LoVo (cell line): ENCODE measurements around the gene TRAPPC11.
A peak's percentile ranks its signal among the peaks of the same experiment; 100 is the strongest.
"Not testable (repeated sequence)": the region's sequence is repeated elsewhere in the genome, so short reads cannot be mapped to it uniquely, and the experiment has no call there.

Source experiments
- DNase-seq: peaks from one replicate; pipeline ENCODE4 v3.0.0-alpha.2; 2016; ENCODE audit warnings: low spot score

The TRAPPC11 gene

DNA sequence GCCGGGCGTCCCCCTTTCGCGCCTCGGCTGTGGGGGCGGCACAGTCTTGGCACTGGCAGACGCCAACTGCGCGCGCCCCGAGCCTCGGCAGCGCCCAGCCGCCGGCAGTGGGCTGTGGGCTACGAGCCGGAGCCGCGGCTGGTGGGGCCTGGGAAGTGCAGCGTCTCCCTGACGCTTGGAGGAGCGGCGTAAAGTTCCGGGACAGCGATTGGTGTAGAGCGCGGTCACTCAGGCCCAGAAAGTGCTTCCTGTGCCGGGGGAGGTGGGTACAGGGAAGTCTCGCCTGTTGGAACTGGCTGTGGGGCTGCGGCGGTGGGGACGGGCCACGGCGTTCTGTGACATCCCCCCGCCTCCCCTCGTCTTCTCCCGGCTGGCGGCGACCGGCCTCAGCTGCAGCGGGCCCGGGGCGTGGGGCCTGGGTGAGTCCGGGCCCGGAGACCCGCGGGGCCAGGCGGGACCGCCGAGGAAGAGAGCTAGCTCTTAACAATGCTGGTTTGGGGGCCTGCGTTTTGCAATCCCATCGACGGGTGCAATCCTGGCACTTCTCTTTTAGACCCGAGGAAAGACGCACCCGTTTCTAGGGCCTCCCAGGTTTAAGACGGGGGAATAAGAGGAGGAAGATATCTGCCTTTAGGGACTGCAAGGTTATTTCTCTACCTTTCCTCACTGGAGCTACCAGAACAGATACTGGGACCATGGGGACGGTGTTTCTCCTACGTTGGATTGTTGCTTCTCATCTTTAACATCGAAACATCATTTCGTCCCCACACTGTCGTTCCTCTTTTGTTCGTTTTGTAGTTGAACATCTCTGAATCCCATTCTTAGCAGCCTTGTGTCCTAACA is at the start of gene TRAPPC11, which contains the start of gene RWDD4:
TSS of gene TRAPPC11 (plus strand) at position 265 of the 843 bp plus-strand sequence. CDS start 4,575 bp downstream, outside the sequence.
TSS of gene RWDD4 (minus strand) at position 157 of the 843 bp plus-strand sequence. CDS start 233 bp downstream, outside the sequence.
- peak; percentile 97 for DNase-seq

DNA sequence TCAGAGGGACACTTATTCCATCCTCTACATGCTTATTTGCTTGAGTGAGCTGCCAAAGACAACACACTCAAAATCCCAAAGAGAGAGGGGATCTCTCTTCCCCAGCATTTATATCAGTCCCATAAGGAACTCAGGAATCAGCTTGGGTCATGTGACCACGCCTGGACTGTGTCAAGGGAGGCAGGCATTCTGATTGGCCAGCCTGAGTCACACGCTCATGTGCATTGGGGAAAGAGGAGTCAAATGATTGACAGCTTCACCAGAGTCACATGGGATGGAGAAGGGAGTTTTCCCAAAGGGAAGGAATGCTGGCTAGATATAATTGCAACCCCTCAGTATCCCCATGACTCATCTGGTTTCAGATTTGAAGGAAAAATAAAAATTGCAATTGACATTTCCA is 49.1 kb upstream of the TRAPPC11 start:
- no peak for DNase-seq

DNA sequence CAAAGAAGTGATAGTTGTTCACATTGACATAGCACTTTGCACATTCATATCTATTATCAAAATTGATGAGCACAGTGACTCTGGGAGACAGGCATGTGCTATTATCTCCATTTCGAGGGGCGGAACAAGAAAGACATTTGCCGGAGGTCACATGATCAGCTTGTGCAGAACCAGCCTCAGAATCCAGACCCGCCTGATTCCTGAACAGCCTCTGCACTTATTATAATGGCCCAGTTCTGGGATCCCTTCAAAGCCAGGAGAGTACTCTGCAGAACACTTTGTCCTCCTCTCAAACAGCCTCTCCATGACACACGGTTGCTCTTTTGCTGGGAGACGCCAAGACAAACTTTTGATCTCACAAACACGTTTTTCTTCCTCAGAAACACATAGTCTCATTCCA is 48.5 kb upstream of the TRAPPC11 start:
- no peak for DNase-seq

GRCh38 chr4:183611210-183611830 is 47.8 kb upstream of the TRAPPC11 start:
- no peak for DNase-seq

DNA sequence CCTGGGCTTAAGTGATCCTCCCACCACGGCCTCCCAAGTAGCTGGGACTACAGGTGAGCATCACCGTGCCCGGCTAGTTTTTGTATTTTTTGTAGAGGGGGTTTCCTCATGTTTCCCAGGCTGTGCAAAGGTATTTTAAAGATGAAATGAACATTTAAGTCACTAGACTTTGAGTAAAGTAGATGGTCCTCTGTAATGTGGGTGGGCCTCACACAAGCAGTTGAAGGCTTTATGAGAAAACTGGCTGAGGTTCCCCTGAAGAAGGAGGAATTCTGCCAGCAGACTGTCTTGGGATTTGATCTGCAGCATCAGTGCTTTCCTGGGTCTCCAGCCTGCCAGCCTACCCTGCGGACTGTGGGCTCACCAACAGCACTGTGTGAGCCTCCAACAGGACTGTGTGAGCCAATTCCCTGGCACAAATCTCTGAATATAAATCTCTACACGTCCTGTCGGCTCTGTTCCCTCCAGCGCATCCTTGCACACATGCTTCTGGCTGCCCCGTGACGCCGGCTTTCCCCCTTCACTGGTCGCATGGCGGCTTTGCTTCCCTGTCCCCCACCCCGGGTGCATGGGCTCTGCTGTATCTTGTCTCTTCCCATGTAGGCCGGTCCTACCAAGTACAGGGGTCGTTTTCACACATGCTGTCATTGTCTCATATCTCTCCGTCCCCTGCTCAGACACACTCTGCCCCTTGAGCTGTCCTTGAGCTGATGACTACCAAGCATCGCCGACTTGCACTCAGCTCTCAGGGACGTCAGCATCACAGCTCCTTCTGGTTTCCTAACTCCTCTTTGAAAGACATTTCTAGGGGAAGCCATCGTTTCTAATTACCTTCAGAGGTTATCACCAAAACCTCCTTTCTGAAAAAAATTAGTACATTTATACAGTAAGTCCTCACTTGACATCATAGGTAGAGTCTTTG is 46.5 kb upstream of the TRAPPC11 start:
- no peak for DNase-seq

DNA sequence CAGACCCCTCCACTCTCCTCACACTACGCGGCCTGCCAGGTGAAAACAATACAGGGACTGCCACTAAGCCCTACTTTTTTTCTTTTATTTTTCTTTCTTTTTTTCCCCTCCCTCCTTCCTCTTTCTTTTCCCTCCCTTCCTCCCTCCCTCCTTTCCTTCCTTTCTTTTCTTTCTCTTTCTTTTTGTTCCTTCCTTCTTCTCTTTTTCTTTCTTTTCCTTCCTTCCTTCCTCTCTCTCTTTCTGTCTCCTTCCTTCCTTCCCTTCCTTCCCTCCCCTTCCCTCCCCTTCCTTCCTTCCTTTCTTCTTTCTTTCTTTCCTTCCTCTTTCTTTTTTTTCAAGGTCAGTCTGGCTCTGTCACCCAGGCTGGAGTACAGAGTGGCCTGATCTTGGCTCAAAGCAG is 42.0 kb upstream of the TRAPPC11 start:
- no peak for DNase-seq

DNA sequence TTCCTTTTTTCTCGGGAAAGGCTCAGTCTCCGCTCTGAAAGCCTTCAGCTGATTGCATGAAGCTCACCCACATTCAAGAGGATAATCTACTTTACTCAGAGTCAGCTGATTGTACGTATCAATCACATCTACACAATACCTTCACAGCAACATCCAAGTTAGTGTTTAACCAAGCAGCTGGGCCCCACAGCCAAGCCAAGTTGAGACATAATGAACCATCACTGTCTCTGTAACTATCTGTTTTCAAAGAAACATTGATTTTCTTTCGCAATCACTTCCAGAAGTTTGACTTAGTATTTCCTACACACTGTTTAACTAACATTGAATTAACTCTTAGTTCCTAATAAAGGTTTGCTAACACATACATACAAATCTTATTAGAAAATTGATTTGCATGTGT is 40.4 kb upstream of the TRAPPC11 start:
- no peak for DNase-seq

DNA sequence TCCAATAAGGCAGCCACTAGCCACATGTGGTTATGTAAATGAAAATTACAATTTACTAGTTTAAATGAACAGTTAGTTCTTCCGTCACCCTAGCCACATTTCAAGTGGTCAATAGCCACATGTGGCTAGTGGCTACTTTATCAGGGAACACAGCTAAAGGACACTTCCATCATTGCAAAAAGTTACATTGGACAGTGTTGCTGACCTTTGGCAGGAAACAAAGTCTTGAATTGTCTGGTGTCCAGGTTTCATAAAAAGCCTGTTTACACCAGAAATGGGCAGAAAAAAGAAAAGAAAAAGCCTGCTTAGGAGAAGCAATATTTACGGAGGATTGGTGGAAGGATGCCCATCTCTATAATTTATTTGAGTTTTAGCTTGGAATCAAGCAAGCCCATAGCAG is 38.7 kb upstream of the TRAPPC11 start:
- DNase-seq: no peak

- no peak for DNase-seq
Measured at GRCh38 chr4:183621875-183622274, 37.2 kb upstream of the TRAPPC11 start.

- no peak for DNase-seq
Measured at GRCh38 chr4:183624548-183624947, 34.5 kb upstream of the TRAPPC11 start.

- no peak for DNase-seq
Measured at GRCh38 chr4:183626168-183626567, 32.9 kb upstream of the TRAPPC11 start.

DNA sequence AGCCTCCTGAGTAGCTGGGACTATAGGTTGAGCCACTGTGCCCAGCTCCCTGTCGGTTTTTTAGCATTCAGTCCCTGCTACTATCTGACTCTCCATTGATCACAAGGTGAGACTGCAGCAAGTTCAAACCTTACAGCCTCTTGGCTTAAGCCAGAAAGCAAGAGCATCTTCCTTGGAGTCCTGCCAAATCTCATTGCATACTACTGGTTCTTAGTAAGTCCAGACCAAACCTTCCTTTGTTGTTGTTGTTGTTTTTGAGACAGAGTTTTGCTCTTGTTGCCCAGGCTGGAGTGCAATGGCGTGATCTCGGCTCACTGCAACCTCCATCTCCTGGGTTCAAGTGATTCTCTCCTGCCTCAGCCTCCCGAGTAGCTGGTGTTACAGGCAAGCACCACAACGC is 31.8 kb upstream of the TRAPPC11 start:
- not testable (repeated sequence) for DNase-seq

- no peak for DNase-seq
Measured at GRCh38 chr4:183627979-183628588, 31.0 kb upstream of the TRAPPC11 start.

- no peak for DNase-seq
Measured at GRCh38 chr4:183631577-183632198, 27.4 kb upstream of the TRAPPC11 start.

GRCh38 chr4:183632689-183633088 is 26.4 kb upstream of the TRAPPC11 start:
- no peak for DNase-seq

- DNase-seq: no peak
Measured at GRCh38 chr4:183633476-183634400, 25.4 kb upstream of the TRAPPC11 start.

GRCh38 chr4:183635321-183635720 is 23.8 kb upstream of the TRAPPC11 start:
- no peak for DNase-seq

DNA sequence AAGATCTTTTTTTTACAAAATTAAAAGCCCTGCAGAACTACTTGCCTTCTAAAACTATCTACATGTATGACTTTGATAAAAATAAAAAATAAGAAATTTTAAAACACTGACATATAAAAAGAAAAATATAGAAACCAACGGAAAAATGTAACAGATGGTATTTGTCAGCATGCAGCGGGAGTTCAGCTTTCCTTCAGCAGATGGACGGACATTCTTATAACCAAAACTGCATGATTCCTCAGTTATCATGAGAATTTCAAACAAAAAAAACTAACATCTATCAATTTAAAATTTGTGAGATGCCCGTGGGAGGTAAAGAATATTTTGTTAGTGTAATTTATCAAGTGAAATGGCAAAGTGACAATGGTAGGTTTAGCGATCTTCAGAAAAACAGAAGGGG is 23.4 kb upstream of the TRAPPC11 start:
- DNase-seq: no peak

DNA sequence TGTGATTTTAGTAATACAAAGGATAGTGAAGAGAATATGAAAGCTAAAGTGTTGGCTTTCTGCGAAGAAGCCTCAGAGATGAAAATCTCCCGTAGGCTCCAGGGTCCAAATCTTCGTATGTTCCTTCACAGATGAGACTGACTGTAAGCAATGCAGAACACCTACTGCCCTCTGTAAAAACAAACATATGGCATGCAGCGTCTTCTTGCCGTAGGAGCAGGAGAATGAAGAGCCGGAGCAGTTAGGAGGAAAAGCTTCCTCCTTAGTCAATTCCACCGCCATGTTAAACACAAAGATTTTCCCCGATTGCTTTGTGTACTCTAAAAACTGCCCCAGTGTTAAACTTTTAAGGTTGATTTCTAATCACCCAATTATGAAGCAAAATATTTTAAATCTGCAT is 22.6 kb upstream of the TRAPPC11 start:
- peak; percentile 15 for DNase-seq

DNA sequence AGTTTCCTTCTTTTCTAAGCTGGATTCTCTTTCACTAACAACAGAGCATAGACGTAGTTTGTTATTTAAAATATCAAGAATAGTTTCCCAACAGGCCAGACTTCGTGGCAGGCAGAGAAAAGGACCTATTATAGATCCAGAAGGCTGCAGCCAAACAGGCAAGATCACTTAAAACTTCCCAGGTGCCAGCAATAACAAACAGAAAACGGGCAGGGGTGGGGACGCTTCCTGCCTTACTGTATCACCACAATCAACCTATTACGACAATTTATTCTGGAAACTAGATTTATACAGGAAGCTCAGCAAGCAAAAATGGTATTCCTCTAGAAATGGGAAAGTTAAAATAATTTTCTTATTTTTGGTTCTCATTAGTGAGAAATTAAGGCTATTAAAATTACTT is 22.2 kb upstream of the TRAPPC11 start:
- DNase-seq: no peak
